ENCODE measurements around the gene VEGFB.

DNA sequence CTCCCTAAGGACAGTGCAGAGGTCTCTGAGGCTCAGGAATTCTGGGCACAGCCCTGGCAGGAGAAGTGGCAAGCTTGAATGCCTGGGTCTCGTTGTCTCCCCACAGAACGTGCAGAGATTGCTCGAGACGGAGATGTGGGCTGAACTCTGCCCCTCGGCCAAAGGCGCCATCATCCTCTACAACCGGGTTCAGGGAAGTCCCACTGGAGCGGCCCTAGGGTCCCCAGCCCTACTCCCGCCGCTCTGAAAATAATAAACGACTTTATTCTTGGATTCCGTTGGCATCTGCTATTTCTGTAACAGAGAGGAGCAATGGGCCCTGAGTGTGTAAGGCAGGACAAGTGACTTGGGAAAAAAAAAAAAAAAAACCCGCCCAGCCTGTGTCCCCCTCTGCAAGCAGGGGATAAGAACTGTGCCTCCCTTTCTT lies 4.6 kb upstream of the VEGFB start:
- TF ChIP-seq, protein P1, sequence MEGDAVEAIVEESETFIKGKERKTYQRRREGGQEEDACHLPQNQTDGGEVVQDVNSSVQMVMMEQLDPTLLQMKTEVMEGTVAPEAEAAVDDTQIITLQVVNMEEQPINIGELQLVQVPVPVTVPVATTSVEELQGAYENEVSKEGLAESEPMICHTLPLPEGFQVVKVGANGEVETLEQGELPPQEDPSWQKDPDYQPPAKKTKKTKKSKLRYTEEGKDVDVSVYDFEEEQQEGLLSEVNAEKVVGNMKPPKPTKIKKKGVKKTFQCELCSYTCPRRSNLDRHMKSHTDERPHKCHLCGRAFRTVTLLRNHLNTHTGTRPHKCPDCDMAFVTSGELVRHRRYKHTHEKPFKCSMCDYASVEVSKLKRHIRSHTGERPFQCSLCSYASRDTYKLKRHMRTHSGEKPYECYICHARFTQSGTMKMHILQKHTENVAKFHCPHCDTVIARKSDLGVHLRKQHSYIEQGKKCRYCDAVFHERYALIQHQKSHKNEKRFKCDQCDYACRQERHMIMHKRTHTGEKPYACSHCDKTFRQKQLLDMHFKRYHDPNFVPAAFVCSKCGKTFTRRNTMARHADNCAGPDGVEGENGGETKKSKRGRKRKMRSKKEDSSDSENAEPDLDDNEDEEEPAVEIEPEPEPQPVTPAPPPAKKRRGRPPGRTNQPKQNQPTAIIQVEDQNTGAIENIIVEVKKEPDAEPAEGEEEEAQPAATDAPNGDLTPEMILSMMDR (IDR thresholded peaks at IDR 0.05; ENCODE audit: low read depth, low read length), result no peak
- no peak for TF ChIP-seq EZH2phosphoT487 (IDR thresholded peaks at IDR 0.05; ENCODE audit: low read depth)
